ENCODE data around the gene INO80B. TPM values are rescaled to one million over a fixed set of nuclear protein-coding genes. Genes with fewer than 3 reads are reported as not detected.

The INO80B gene
- polyA plus RNA-seq, 1 of the 3 experiments (the other 2 are of a cell fraction) = 41.7 TPM

- TF ChIP-seq MEF2A (IDR thresholded peaks at IDR 0.05; ENCODE audit: borderline replicate concordance, low read depth) (no peak), EP300 (IDR thresholded peaks at IDR 0.05; ENCODE audit: borderline replicate concordance in 1 of 2, low read depth in 1 of 2, low read length in 1 of 2) (peak in 1 of 2 experiments; percentile 8; a peak in 1 of 4 replicates), EZH2phosphoT487 (IDR thresholded peaks at IDR 0.05; ENCODE audit: borderline replicate concordance, low read depth) (no peak), CTCF (IDR thresholded peaks at IDR 0.05) (no peak), YY1 (IDR thresholded peaks at IDR 0.05; ENCODE audit: low read depth) (peak; percentile 99), TCF12 (IDR thresholded peaks at IDR 0.05) (peak; percentile 34; the same call in 1 of the 2 replicates), ELF1 (IDR thresholded peaks at IDR 0.05) (peak; percentile 99), TEAD4 (IDR thresholded peaks at IDR 0.05; ENCODE audit: borderline replicate concordance, insufficient read depth) (no peak), ZBTB33 (IDR thresholded peaks at IDR 0.05; ENCODE audit: borderline replicate concordance, low read depth) (0 out of 2 replicates have a peak, but pooled peaks have one; percentile 56)
Observed at GRCh38 chr2:74454654-74455511, at the start of gene INO80B (continued).

GRCh38 chr2:74406035-74406434, 48.9 kb upstream of the INO80B start:
- Histone ChIP-seq H3K4me2 (no peak overlapping the region), H3K4me3 (ENCODE audit: low read depth in 2 of 2, low read length in 1 of 2) (no peak overlapping the region), H4K20me1 (ENCODE audit: insufficient read depth) (no peaks in the 10 kb centered on the region), H3K9me2 (no peaks in the 10 kb centered on the region), H3K9me3 (no peaks in the 10 kb centered on the region), H3K9ac (no peak overlapping the region), H3K27ac (ENCODE audit: low read depth in 2 of 2, low read length in 1 of 2) (peak overlapping the region in 1 of 2 experiments; percentile 12; a peak in 1 of 4 replicates), H3K4me1 (ENCODE audit: control insufficient read depth in 1 of 2, insufficient read depth in 2 of 2, low read depth in 1 of 2, low read length in 1 of 2) (peaks cover 2 to 9% of the 10 kb centered on the region in 2 experiments; a peak in 2 of 4 replicates), H3K79me2 (ENCODE audit: insufficient read depth) (no peaks in the 10 kb centered on the region), H3K27me3 (ENCODE audit: insufficient read depth) (no peaks in the 10 kb centered on the region), H3F3A (replicated peaks; ENCODE audit: insufficient read depth) (no peaks in the 10 kb centered on the region), H3K36me3 (replicated peaks in 1 of 2; ENCODE audit: control insufficient read depth in 1 of 2, insufficient read depth in 2 of 2, low read length in 1 of 2) (no peaks in the 10 kb centered on the region), H2AFZ (ENCODE audit: low read depth) (no peak overlapping the region)
- ChIA-PET POLR2A (no interaction called here), CTCF (interaction anchor here (1.5 kb wide), 1 partner anchor 14 kb away, joined by 3 read pairs; no protein-coding TSS in a partner anchor)
- no peak for DNase-seq
- no peak for TF ChIP-seq ZBTB33 (IDR thresholded peaks at IDR 0.05; ENCODE audit: borderline replicate concordance, low read depth)
- no peak for TF ChIP-seq CHD2 (IDR thresholded peaks at IDR 0.05; ENCODE audit: low read length, partially characterized antibody)
- TF ChIP-seq SMC3 (IDR thresholded peaks at IDR 0.05; ENCODE audit: low read depth, low read length) = no peak
- TF ChIP-seq RFX5 (IDR thresholded peaks at IDR 0.05; ENCODE audit: low read length) = no peak
- no peak for TF ChIP-seq MXI1 (IDR thresholded peaks at IDR 0.05; ENCODE audit: low read depth, low read length)
- TF ChIP-seq NFIC (IDR thresholded peaks at IDR 0.05; ENCODE audit: borderline replicate concordance) = no peak
- no peak for TF ChIP-seq CTCF (IDR thresholded peaks at IDR 0.05)
- no peak for TF ChIP-seq NRF1 (IDR thresholded peaks at IDR 0.05; ENCODE audit: low read depth, low read length)
- TF ChIP-seq IRF3 (IDR thresholded peaks at IDR 0.05; ENCODE audit: low read depth, low read length) = no peak
- no peak for TF ChIP-seq USF1 (IDR thresholded peaks at IDR 0.05; ENCODE audit: borderline replicate concordance, low read depth)
- TF ChIP-seq GATA2 (CRISPR knock-in tag; IDR thresholded peaks at IDR 0.05) = no peak
- no peak for TF ChIP-seq POLR2AphosphoS5 (IDR thresholded peaks at IDR 0.05; ENCODE audit: low read depth, low read length)
- no peak for TF ChIP-seq JUND (IDR thresholded peaks at IDR 0.05)
- no peak for TF ChIP-seq EP300 (IDR thresholded peaks at IDR 0.05; ENCODE audit: borderline replicate concordance in 1 of 2, low read depth in 1 of 2, low read length in 1 of 2)
